Measurements from ENCODE around the gene SCNN1A.

Gene SCNN1A

GRCh38 chr12:6383572-6384498 lies 8.5 kb upstream of the SCNN1A start, which contains the start of gene LTBR:
TSS of gene LTBR (plus strand) at chr12:6384162. CDS start at chr12:6384359, 197 bp downstream.
- no peak for DNase-seq

- no peak for DNase-seq
Observed at GRCh38 chr12:6382982-6383381, 7.6 kb upstream of the SCNN1A start.

DNA sequence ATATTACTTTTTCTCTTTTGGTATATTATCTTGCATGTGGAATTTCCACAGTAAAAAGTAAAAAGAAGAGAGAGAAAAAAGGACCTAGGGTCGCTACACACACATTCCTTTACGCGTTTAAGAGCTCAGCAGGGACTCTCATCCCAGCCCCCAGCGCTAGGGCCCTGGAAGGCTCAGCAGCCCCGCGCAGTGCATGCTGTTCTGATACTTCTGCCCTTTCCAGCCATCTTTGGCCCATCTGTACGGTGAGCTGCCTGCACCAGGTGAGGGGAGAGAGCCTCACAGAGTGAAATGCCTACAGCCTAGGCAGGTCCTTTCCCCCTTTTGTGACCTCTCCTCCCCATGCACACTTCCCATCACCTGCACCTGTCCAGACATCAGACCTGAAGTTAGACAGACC lies 7.0 kb upstream of the SCNN1A start:
- no peak for DNase-seq

GRCh38 chr12:6380141-6381121 lies 5.1 kb upstream of the SCNN1A start:
- no peak for DNase-seq

GRCh38 chr12:6378709-6379472 lies 3.5 kb upstream of the SCNN1A start:
- DNase-seq = no peak

- DNase-seq = no peak
Observed at GRCh38 chr12:6377667-6377994, 2.3 kb upstream of the SCNN1A start.

- no peak for DNase-seq
Observed at GRCh38 chr12:6376870-6377666, 1.7 kb upstream of the SCNN1A start.

DNA sequence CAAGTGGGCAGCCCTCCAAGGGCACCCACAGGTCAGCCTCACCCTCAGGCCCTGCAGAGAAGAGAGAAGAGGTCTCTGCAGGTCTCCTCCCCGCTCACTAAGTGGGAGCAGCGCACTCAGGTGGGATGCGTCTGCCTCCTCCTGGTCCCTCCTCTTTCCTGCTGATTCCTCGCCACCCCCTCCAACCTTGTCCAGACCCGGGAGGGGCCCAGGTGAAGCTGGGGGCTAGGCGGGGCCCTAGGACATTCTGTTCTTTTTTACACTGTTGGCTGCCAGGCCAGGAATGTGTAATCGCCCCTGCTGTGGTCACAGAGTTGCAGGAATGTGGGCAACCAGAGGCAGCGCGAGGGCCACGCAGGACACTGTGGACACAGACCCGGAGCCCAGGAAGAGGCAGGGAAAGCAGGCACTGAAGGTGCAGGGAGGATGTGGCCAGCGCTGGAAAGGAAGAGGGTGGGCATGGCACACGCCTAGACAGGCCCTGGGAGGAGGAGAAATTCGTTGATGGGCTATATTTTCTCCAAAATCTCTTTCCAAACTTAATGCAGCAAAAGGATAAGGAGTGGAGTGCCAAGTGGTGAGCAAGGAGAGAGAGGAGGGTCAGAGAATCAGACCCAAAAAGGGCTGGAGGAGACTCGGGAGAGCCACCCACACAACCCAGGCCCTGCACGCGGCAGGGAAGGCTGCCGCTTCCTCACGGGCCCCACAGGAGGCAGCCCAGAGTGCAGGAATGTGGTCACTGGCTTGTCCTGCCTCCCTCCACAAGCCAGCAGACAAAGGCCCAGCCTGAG lies 911 bp upstream of the SCNN1A start:
- DNase-seq = no peak

- DNase-seq = no peak
Observed at GRCh38 chr12:6374786-6375160, 590 bp downstream of the SCNN1A start.

- no peak for DNase-seq
Observed at GRCh38 chr12:6374028-6374785, 1.2 kb downstream of the SCNN1A start.

DNA sequence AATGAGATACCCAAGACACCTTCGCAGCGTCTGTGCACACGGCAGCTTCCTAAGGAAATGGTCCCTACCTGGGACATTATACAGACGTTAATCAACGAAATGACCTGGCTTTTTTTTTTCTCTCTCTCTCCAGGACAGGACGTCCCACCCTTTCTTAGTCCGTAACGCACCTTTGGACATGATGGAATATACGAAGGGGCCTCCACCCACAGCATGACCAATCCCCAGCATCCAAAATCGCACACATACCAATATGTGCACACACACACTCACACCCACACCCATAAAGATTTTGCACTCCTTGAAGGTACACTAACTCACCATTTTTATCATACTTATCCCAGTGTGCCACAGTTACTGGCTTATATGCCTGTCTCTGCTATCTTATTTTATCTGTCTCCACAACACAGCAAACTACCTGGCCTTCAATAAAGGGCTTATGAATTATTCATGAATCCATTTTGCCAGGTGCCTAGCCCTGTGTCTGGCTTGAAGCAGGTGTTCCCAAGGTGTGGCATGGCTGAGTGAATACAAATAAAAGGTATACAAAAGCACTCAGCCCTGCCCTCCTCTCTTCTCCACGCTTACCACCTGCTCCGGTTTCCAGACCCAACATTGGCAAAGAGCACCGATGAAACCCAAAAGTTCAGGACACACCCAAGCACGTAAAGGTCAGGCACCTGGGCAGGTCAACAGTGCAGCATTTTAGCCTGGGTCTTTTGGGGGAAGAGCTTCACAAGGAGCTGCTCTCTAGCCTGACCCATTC lies 2.2 kb downstream of the SCNN1A start:
- no peak for DNase-seq

DNA sequence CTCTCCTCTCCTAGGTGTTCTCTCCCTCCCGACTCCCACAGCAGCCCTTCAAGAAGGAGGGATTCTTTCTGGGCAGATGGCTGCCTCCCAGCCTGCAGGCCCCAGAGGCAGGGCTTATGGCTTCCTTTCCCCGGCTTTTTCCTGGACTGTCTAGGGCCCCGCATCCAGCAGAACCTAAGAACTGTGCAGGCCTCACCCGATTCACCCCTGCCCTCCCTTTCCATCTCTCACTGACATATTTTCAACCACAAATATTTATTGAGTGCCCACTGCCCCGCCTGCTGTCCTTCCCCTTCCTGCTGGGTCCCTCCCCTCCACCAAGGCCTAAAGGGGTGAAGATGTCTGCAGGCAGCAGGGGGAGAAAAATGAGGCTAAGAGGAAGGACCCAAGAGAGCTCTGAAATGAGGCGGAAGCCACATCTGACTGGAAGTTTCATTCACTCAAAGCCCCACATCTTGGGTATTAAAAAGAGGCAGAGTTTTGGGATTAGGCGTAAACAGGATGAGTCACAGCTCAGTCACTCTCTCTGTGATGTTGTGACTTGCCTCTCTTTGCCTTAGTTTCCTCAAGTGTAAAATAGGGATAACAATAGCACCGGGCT lies 2.9 kb downstream of the SCNN1A start:
- no peak for DNase-seq

DNA sequence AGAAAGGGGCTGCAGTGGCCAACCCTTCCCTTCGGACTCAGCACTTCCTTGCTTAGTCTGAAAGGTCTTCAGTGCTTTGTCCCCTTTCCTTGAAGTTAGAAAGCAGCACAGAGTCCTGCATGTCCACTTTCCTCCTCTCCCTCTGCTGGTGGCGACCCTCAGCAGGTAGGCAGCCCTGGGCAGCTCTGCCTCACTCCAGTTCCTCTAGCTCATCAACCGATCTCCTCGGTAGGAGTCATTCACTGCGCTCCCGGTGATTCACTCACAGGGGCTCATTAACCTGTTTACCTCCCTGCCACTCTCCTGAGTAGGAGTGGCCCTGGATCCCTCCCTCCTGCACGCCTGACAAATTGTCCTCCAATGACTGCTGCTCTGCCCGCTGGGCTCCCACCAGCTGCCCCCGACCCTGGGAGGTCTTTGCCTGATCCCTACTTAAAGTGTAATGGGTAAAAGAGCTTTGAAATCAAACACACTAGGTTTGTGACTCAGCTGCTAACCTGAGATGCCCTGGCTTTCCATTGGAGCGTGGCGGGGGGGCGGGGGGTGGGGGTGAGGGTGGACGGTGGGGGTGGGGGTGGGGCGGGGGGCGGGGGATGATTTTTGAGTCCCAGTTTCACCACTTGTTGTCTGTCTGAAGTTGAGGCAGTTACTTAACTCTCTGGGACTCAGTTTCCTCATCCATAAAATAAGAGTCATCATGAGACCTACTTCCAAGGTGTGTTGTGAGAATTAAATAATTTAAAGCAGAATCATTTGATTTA lies 4.2 kb downstream of the SCNN1A start:
- no peak for DNase-seq

GRCh38 chr12:6370576-6370935 lies 4.8 kb downstream of the SCNN1A start:
- no peak for DNase-seq

GRCh38 chr12:6369916-6370575 lies 5.3 kb downstream of the SCNN1A start:
- DNase-seq = no peak

- no peak for DNase-seq
Observed at GRCh38 chr12:6368906-6369525, 6.3 kb downstream of the SCNN1A start.

Data from NCI-H524 (cell line).